Heart left ventricle (tissue), 16 donors: Measurements from ENCODE around the gene PAXX. TPM values are rescaled to one million over a fixed set of nuclear protein-coding genes. Genes with fewer than 3 reads are reported as not detected.

ENCODE experiments used
- ATAC-seq, 4 donors: fragments of 200-7000 bp; cut with Tn5 transposase; one replicate each; pipeline ENCODE4 v1.9.1; 2020 to 2022; ENCODE audit warnings: moderate library complexity in 4 of 4, mild to moderate bottlenecking in 3 of 4, moderate number of reproducible peaks in 1 of 4
- DNase-seq, 5 donors: peaks; one replicate each; pipeline ENCODE4 v3.0.0-alpha.2; 2020
- H3K27ac ChIP-seq, 12 donors: fragments of 200-600 bp; sonication (generic) in 4 of 12; one replicate each; pipeline versions ENCODE4 v1.5.0 to v1.8.0; 2016 to 2022; ENCODE audit warnings: mild to moderate bottlenecking in 2 of 12
- H3K27me3 ChIP-seq, 9 donors: fragments of 200-600 bp; sonication (generic) in 2 of 9; one replicate each; pipeline versions ENCODE4 v1.5.1 to v1.8.0; 2016 to 2022; ENCODE audit warnings: mild to moderate bottlenecking in 3 of 9
- H3K36me3 ChIP-seq, 9 donors: fragments of 200-600 bp; sonication (generic) in 2 of 9; one replicate each; pipeline versions ENCODE4 v1.5.0 to v1.8.0; 2018 to 2022; ENCODE audit warnings: mild to moderate bottlenecking in 2 of 9
- H3K4me1 ChIP-seq, 12 donors: fragments of 200-600 bp; sonication (generic) in 4 of 12; one replicate each; pipeline versions ENCODE4 v1.5.0 to v1.8.0; 2016 to 2022; ENCODE audit warnings: mild to moderate bottlenecking in 3 of 12
- H3K4me3 ChIP-seq, 12 donors: fragments of 200-600 bp; sonication (generic) in 4 of 12; one replicate each; pipeline versions ENCODE4 v1.5.0 to v1.8.0; 2017 to 2022; ENCODE audit warnings: mild to moderate bottlenecking in 9 of 12, moderate library complexity in 4 of 12
- H3K9me3 ChIP-seq, 12 donors: fragments of 200-600 bp; sonication (generic) in 4 of 12; one replicate each; pipeline versions ENCODE4 v1.5.0 to v1.8.0; 2016 to 2022; ENCODE audit warnings: mild to moderate bottlenecking in 1 of 12
- CTCF ChIP-seq, 12 donors: fragments of 200-600 bp; sonication (generic) in 4 of 12; IDR thresholded peaks; one replicate each; pipeline versions ENCODE4 v1.5.0 to v1.8.0; 2018 to 2022; ENCODE audit warnings: antibody characterized with exemption in 12 of 12, mild to moderate bottlenecking in 5 of 12
- POLR2A ChIP-seq, 2 donors: fragments of 450-650 bp; IDR thresholded peaks; one replicate each; pipeline ENCODE4 v1.6.1; 2017; ENCODE audit warnings: antibody characterized with exemption in 2 of 2, mild to moderate bottlenecking in 2 of 2, moderate library complexity in 2 of 2
- WGBS, 4 donors: extraction: QIAGEN DNeasy Blood & Tissue Kit in 2 of 4; methylation state at CpG; one replicate each; pipeline versions ENCODE4 v1.1.5 to v1.1.7; 2013 to 2018; 5-methylcytosine and 5-hydroxymethylcytosine counted together
- intact Hi-C, 10 donors: fragments of 100-400 bp; cut with DNase I; formaldehyde crosslinking; loops; one replicate each; pipeline versions ENCODE4 v1.11.1 to v1.14.2; 2022
- polyA plus RNA-seq, 2 donors: library from polyadenylated mRNA; stranded (reverse); fragments of 200-250 nt; gene quantifications; one replicate each; pipeline ENCODE4 v1.2.3, GENCODE V29; 2013
- total RNA-seq, 9 donors: library from RNA; depleted of rRNA in 2 of 9; stranded (reverse); fragments of >200 nt in 2 of 9; fragmentation: NEBNext Ultra II Directional in 3 of 9; extraction: Animal tissue kit (Norgen Biotek cat#: 25700) in 3 of 9; gene quantifications; one replicate each; pipeline versions ENCODE4 v1.1.0 to v1.2.4, GENCODE V29; 2016 to 2023
- donor health status: ischemic (EF 13 %, LVEDD 7.1; RV severe dilation, severe dysfunction).
- donor health status: healthy with polysubstance abuse.
- donor health status: DM: no; HTN: yes; CAD: no.
- donor health status: DM: no; HTN: no; CAD: no.
- donor health status: ischemic (EF 25% LVEDD 6.9; RV normal size, moderate dysfunction).
- donor health status: ischemic (EF 25% LVEDD 5.7; RV mildly dilated, moderate dysfunction).
- donor health status: healthy.
- donor health status: DM: yes; HTN: yes; CAD: no.
- donor health status: ischemic (EF 35%, LVEDD 5.7; RV mildly dilated, moderate dysfunction).
- donor health status: nonischemic (EF 11% LVEDD 7.7; RV severe dilation, severe dysfunction).
- donor health status: DM: yes; HTN: yes; CAD: no.
- donor health status: PGD.
- donor health status: ischemic (EF 29% LVEDD 5.4; RV normal size, mild dysfunction).
- donor health status: nonischemic (EF 23%, LVEDD 6.1; RV moderate dilation, normal function).

Gene PAXX
- total and polyA plus RNA-seq, 11 donors, result 15.0 to 57.3 (median 20.9) TPM

DNA sequence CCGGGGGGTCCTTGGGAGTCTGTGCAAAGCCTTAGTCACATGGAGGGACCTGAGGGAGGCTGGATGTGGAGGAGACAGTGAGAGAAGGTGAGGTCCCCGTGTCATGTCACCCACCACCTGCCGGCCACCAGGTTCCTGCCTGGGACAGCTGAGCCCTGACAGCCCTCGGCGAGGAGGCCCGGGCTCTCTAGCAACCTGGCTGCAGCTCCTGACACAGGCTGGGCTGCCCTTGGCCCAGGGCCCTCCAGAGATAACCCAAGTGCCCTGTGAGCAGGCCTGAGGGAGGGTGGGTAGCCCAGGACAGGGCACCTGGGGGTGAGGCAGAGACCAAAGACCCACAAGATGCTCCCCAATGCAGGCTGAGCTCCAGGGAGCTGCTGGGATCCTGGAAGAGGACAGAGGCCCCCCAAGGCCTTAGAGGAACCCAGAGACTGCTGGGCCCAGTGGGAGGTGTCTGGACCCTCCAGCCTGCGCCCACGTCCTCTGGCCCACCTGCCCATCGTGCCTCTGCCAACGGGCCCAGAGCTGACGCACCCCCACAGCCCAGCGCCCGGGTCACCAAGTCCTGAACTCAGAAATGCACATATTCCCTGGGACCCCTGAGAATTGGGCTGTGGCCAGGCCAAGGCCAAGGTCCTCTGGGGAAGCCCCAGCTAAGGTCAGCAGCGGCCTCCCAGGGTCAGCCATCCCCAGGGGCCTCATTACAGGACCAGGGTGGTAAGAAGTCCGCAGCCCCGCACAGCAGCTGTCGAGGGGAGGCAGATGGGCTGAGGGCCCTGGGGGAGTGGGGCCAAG is 23.7 kb upstream of the PAXX start:
- Histone ChIP-seq H3K4me3 (no peak overlapping the region), H3K27ac (no peak overlapping the region), H3K36me3 (no peaks in the 10 kb centered on the region), H3K4me1 (peaks cover 0 to 46% (median 16%) of the 10 kb centered on the region in 12 donors), H3K9me3 (no peaks in the 10 kb centered on the region), H3K27me3 (no peaks in the 10 kb centered on the region)
- intact Hi-C loops, result no loop called here
- no peak for TF ChIP-seq CTCF (IDR thresholded peaks at IDR 0.05)
- WGBS, 4 donors, result 54 to 78% (median 72%) methylated on average over 11 to 17 of the region's 17 CpGs
- DNase-seq (no peak), ATAC-seq (no peak)

DNA sequence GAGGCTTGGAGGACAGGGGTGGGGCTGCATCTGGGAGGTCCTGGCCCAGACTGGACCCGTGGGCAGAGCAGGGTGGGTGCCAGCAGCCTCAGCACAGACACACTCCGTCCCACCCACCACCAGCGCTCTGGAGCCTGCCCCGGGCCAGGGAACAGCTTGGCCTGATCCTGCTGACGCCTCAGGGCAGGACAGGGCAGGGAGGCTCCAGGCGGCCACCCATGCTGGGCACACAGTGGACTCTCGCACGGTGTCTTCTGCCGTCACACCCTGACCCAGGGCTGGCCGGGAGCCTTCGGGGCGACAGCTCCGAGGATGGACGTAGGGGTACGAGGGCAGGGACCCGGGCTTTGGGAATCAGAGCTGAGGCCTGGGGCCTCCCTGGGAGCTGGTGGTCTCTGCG is 23.1 kb upstream of the PAXX start:
- 81 to 94% (median 91%) methylated on average over 7 to 17 of the region's 17 CpGs for WGBS, 4 donors
- no peak overlapping the region for H3K27ac ChIP-seq
- intact Hi-C loops, result no loop called here
- H3K9me3 ChIP-seq, result no peaks in the 10 kb centered on the region
- TF ChIP-seq POLR2A (IDR thresholded peaks at IDR 0.05), result no peak
- no peak for TF ChIP-seq CTCF (IDR thresholded peaks at IDR 0.05)
- no peak overlapping the region for H3K4me3 ChIP-seq
- ATAC-seq (no peak), DNase-seq (no peak)
- no peaks in the 10 kb centered on the region for H3K36me3 ChIP-seq
- no peaks in the 10 kb centered on the region for H3K27me3 ChIP-seq
- H3K4me1 ChIP-seq, result peaks cover 0 to 42% (median 14%) of the 10 kb centered on the region in 12 donors

GRCh38 chr9:136969774-136970173 is 22.4 kb upstream of the PAXX start:
- Histone ChIP-seq H3K4me1 (peaks cover 0 to 42% (median 12%) of the 10 kb centered on the region in 12 donors), H3K27ac (no peak overlapping the region), H3K27me3 (no peaks in the 10 kb centered on the region), H3K36me3 (no peaks in the 10 kb centered on the region), H3K4me3 (no peak overlapping the region), H3K9me3 (no peaks in the 10 kb centered on the region)
- no peak for ATAC-seq
- TF ChIP-seq CTCF (IDR thresholded peaks at IDR 0.05) (no peak), POLR2A (IDR thresholded peaks at IDR 0.05) (no peak)
- intact Hi-C loops, result no loop called here
- 75 to 94% (median 89%) methylated on average over 2 to 5 of the region's 5 CpGs for WGBS, 4 donors
- DNase-seq, result no peak

DNA sequence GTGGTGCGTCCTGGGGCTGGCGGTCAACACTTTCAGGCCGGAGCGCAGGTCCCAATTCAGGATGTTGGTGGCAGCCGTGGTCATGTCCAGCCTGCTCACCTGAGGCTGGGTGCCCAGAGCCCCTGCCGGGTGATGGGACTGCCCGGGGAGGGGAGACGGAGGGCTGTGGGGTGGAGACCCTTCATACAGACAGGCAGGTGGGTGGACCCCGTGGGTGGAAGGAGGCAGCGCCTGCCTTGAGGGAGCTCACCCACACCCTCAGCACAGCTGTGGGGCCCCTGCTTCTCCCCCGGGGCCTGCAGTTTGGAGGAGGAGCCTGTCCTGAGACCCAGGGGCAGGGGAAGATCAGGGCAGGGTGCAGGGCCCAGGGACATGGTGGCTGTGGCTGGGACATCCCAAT is 21.9 kb upstream of the PAXX start:
- H3K27ac ChIP-seq, result no peak overlapping the region
- H3K27me3 ChIP-seq, result no peaks in the 10 kb centered on the region
- H3K4me1 ChIP-seq, result peaks cover 0 to 46% (median 16%) of the 10 kb centered on the region in 12 donors
- TF ChIP-seq CTCF (IDR thresholded peaks at IDR 0.05) (no peak), POLR2A (IDR thresholded peaks at IDR 0.05) (no peak)
- H3K4me3 ChIP-seq, result no peak overlapping the region
- DNase-seq (no peak), ATAC-seq (no peak)
- H3K36me3 ChIP-seq, result no peaks in the 10 kb centered on the region
- WGBS, 4 donors, result 84 to 88% (median 86%) methylated on average over 4 to 11 of the region's 11 CpGs
- intact Hi-C loops, result no loop called here
- no peaks in the 10 kb centered on the region for H3K9me3 ChIP-seq
